GM19239 (cell line): ENCODE measurements around the gene SLC16A14.

ENCODE experiments used
- DNase-seq: peaks from one replicate; pipeline ENCODE4 v3.0.0; 2011; ENCODE audit warnings: low spot score; ENCODE audit not compliant: insufficient read length
- FAIRE-seq: peaks from 2 replicates; lab custom pipeline; 2011; peaks lifted over from hg19 to GRCh38; lab: Jason Lieb, UNC

Gene SLC16A14

GRCh38 chr2:230043025-230043424, 25.7 kb downstream of the SLC16A14 start:
- FAIRE-seq = no peak
- DNase-seq = no peak

- DNase-seq (no peak), FAIRE-seq (no peak)
Observed at GRCh38 chr2:230042195-230042594, 26.5 kb downstream of the SLC16A14 start.

GRCh38 chr2:230023313-230023712, 45.4 kb downstream of the SLC16A14 start:
- FAIRE-seq (no peak), DNase-seq (no peak)

GRCh38 chr2:230019742-230020141, 49.0 kb downstream of the SLC16A14 start:
- no peak for FAIRE-seq
- no peak for DNase-seq

- FAIRE-seq (no peak), DNase-seq (no peak)
Observed at GRCh38 chr2:230018153-230018552, 50.6 kb downstream of the SLC16A14 start.

GRCh38 chr2:230016844-230017243, 51.9 kb downstream of the SLC16A14 start:
- no peak for FAIRE-seq
- DNase-seq = no peak

GRCh38 chr2:230012267-230012884, 56.3 kb downstream of the SLC16A14 start:
- no peak for FAIRE-seq
- DNase-seq = no peak

GRCh38 chr2:230011617-230012016, 57.1 kb downstream of the SLC16A14 start:
- FAIRE-seq = no peak
- no peak for DNase-seq

- DNase-seq (no peak), FAIRE-seq (no peak)
Observed at GRCh38 chr2:230010501-230010900, 58.2 kb downstream of the SLC16A14 start.

- FAIRE-seq (no peak), DNase-seq (no peak)
Observed at GRCh38 chr2:230008708-230009066, 60.0 kb downstream of the SLC16A14 start.

GRCh38 chr2:230007931-230008707, 60.6 kb downstream of the SLC16A14 start:
- FAIRE-seq (peak; percentile 72), DNase-seq (peak; percentile 19)

GRCh38 chr2:230000118-230000841, 68.4 kb downstream of the SLC16A14 start:
- FAIRE-seq (peak; percentile 96), DNase-seq (peak; percentile 39)

- no peak for FAIRE-seq
- no peak for DNase-seq
Observed at GRCh38 chr2:229997565-229997964, 71.2 kb downstream of the SLC16A14 start.

- FAIRE-seq = no peak
- DNase-seq = no peak
Observed at GRCh38 chr2:229996320-229996719, 72.4 kb downstream of the SLC16A14 start.

- no peak for FAIRE-seq
Observed at GRCh38 chr2:229993236-229993635, 75.5 kb downstream of the SLC16A14 start.

More at GRCh38 chr2:229993236-229993635, 75.5 kb downstream of the SLC16A14 start:
- DNase-seq = no peak
